Epithelial cell of proximal tubule (primary cell): ENCODE measurements around the gene DYSF. TPM values are rescaled to one million over a fixed set of nuclear protein-coding genes. Genes with fewer than 3 reads are reported as not detected.

ENCODE experiments used
- DNase-seq: peaks from one replicate; pipeline ENCODE4 v3.0.0-alpha.2; 2011; ENCODE audit warnings: low read depth
- H3K4me3 ChIP-seq: 2 replicates; pipeline ENCODE4 v1.5.1; 2011; ENCODE audit warnings: low read depth, mild to moderate bottlenecking, low read length
- total RNA-seq: library from RNA; depleted of rRNA; stranded (reverse); fragments of >200 nt; gene quantifications from 2 replicates; pipeline ENCODE4 v1.2.3, GENCODE V29; 2015
- TF ChIP-seq, protein P1 (sequence below): conservative IDR thresholded peaks from 2 replicates; pipeline ENCODE4 v1.5.1; 2012; ENCODE audit warnings: low read depth, mild to moderate bottlenecking, low read length

DYSF gene
- total RNA-seq, 1 donor from 2014 or later: 6.3 TPM

DNA sequence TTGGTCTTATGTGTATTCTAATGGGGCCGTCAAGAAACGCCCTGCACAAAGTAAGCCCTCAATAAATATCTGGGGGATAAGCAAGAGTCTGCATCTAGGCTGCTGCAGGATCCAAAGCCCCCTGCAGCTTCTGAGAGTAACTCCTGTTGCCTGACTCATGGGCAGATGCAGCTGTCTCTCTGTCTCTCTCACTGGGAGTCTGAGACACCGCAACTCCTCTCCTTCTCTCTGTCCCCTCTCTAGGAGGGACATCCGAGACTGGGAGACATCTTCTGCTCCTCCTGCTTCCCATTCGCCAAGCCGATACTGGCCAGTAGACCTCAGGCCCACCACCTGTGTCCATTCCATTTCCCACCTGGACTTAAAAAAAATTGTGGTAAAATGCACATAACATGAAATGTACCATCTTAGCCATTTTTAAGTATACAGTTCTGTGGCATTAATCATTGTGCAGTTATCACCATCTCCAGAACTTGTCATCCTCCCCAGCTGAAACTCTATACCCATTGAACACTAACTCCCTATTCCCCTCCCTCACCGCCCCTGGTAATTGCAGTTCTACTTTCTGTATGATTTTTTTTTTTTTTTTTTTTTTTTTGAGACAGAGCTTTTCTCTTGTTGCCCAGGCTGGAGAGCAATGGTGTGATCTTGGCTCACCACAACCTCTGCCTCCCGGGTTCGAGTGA is 20.1 kb downstream of the DYSF start:
- DNase-seq: no peak
- no peak overlapping the region for H3K4me3 ChIP-seq
- TF ChIP-seq, protein P1, sequence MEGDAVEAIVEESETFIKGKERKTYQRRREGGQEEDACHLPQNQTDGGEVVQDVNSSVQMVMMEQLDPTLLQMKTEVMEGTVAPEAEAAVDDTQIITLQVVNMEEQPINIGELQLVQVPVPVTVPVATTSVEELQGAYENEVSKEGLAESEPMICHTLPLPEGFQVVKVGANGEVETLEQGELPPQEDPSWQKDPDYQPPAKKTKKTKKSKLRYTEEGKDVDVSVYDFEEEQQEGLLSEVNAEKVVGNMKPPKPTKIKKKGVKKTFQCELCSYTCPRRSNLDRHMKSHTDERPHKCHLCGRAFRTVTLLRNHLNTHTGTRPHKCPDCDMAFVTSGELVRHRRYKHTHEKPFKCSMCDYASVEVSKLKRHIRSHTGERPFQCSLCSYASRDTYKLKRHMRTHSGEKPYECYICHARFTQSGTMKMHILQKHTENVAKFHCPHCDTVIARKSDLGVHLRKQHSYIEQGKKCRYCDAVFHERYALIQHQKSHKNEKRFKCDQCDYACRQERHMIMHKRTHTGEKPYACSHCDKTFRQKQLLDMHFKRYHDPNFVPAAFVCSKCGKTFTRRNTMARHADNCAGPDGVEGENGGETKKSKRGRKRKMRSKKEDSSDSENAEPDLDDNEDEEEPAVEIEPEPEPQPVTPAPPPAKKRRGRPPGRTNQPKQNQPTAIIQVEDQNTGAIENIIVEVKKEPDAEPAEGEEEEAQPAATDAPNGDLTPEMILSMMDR: no peak

DNA sequence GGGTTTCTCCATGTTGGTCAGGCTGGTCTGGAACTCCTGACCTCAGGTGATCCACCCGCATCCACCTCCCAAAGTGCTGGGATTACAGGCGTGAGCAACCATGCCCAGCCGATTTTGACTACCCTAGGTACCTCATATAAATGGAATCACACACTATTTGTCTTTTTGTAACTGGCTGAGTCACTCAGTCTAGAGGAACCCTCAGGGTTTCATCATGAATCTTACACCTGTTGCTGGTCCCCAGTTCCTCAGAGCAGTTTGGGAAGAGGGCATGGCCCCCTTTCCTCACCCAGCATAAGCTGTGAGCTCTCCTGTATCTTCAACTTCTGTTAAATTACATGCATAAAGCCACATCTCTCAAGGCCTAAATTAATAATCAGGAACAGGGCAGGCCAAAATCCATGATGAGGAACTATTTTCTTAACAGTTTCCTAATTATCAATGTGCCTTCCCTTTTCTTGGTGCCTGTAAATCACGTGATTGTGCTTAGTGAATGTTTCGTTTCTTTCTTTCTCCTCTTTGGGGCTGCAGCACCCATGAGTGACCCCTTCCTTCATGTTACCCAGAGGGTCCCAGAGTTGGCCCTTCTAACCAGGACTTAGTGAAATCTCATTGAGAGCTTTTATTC is 20.9 kb downstream of the DYSF start:
- DNase-seq: no peak

DNA sequence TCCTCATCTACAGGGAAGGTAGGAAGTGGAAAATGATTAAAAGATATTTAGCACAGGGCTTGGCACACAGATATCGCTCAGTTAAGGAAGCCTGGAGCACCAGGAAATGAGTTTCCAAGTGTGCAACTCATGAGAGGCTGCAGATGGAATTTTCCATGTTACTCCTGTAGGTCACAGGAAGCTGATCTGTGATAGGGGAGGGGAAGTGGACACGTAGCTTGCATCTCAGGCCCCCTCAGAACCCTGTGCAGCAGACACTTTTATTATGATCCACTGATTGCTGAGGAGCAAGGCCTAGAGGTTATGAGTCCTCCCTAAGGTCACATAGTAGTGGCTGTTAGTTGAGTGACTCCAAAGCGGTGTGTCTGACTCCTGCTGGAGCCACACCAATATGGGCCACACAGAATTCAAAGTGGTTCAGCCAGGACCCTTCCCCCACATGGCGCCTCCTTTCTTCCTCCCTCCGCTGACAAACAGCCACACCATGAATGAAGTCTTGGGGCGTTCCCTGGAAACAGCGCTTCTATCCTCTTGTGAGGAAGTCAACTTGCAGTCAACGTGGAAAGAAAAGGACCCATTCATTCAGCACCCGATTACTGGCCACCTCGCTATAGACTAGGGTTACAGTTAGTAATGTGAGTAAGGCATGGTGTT is 21.5 kb downstream of the DYSF start:
- TF ChIP-seq, protein P1: no peak
- no peak overlapping the region for H3K4me3 ChIP-seq
- DNase-seq: no peak

More for the DNA sequence above, 20.9 kb downstream of the DYSF start:
- no peak overlapping the region for H3K4me3 ChIP-seq
- TF ChIP-seq, protein P1: no peak

DNA sequence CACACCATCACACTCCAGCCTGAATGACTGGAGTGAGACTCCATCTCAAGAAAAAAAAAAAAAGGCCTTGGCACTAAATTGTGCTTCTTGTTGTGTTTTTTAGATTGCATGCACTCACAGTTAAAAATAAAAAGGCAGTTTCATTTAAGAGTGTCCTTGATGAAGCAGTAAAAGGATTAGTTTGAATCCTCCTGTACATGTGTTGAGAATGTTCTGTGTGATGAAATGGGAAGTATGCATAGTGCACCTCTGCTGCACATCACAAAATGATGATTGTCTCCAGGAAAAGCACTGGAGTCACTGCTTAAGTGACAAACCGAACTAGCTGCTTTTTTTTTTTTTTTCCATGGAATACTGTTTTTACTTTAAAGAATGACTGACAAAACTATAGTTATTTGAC is 23.1 kb downstream of the DYSF start:
- DNase-seq: no peak
- TF ChIP-seq, protein P1: no peak
- H3K4me3 ChIP-seq: no peak overlapping the region

DNA sequence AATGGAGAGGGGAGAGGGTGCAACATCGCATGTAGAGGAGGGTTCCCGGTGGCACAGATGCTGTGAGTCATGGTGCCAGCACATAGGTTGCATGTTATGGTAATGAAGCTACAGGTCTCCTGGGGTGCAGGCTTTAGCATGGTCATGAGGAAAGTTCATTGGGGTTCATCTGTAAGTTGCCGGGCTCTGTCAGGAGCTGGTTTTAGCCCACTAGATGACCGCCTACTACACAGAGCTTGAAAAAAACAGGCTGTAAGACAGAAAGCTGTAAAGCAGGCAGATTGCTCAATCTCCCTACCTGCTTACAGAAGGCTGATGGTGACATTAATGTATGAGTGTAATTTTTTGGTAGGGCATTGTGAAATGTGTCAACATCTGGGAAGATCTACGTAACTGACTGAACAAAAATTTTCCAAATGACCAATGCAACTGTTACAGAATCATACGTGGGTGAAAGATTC is 23.9 kb downstream of the DYSF start:
- DNase-seq: no peak
- H3K4me3 ChIP-seq: no peak overlapping the region
- TF ChIP-seq, protein P1: no peak

DNA sequence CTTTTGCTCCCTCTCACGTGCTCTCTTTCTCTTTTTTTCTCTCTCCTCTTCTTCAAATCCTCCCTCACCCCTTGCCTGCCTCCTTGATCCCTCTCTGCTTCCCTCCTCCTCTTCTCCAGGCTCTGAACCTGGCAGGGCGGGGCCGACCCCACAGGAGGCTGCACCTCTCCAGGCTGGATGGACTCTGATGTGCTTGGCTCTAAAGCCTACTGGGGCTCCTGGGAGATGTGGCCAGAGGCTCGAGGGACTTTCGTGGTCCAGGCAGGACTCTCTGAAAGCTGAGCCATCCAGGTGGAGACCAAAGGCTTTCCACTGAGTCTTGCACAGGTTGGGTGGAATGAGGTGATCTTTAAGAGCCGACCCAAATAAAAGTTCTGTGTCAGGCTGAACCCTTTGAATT is 25.4 kb downstream of the DYSF start:
- no peak for DNase-seq
- TF ChIP-seq, protein P1: no peak
- H3K4me3 ChIP-seq: no peak overlapping the region
